Uterus (tissue), 4 donors: ENCODE data around the gene MAPKAPK2. TPM values are rescaled to one million over a fixed set of nuclear protein-coding genes. Genes with fewer than 3 reads are reported as not detected.

Experiments
- DNase-seq, 2 donors: peaks; one replicate each; pipeline ENCODE4 v3.0.0-alpha.2; 2019 to 2020
- H3K27ac ChIP-seq, 2 donors: fragments of 200-600 bp; sonication (generic); 1 replicate in 1 of 2; 2 replicates in 1 of 2; pipeline ENCODE4 v1.5.1; 2016 to 2018
- H3K27me3 ChIP-seq, 2 donors: fragments of 200-600 bp; sonication (generic); one replicate each; pipeline ENCODE4 v1.5.1; 2018 to 2019; ENCODE audit warnings: control low read depth in 1 of 2
- H3K36me3 ChIP-seq, 2 donors: fragments of 200-600 bp; sonication (generic); one replicate each; pipeline ENCODE4 v1.5.1; 2019; ENCODE audit warnings: control low read depth in 1 of 2
- H3K4me1 ChIP-seq, 2 donors: fragments of 200-600 bp; sonication (generic); one replicate each; pipeline ENCODE4 v1.5.1; 2018 to 2019; ENCODE audit warnings: control low read depth in 1 of 2
- H3K4me3 ChIP-seq, 2 donors: fragments of 200-600 bp; sonication (generic); 1 replicate in 1 of 2; 2 replicates in 1 of 2; pipeline ENCODE4 v1.5.1; 2018 to 2019; ENCODE audit warnings: mild to moderate bottlenecking in 1 of 2
- H3K9me3 ChIP-seq, 2 donors: fragments of 200-600 bp; sonication (generic); one replicate each; pipeline ENCODE4 v1.5.1; 2019; ENCODE audit warnings: control low read depth in 1 of 2
- CTCF ChIP-seq, 4 experiments: fragments of 200-600 bp in 2 of 4; fragments of 450-650 bp in 2 of 4; sonication (generic) in 2 of 4; IDR thresholded peaks; one replicate each; pipeline ENCODE4 v1.5.1; 2016 to 2019; ENCODE audit warnings: antibody characterized with exemption in 4 of 4, mild to moderate bottlenecking in 2 of 4, moderate library complexity in 1 of 4
- POLR2A ChIP-seq, 2 donors: fragments of 450-650 bp; IDR thresholded peaks; one replicate each; pipeline ENCODE4 v1.6.1; 2016; ENCODE audit warnings: antibody characterized with exemption in 2 of 2, mild to moderate bottlenecking in 1 of 2, moderate library complexity in 1 of 2
- intact Hi-C: fragments of 100-400 bp; cut with DNase I; formaldehyde crosslinking; loops from one replicate; pipeline ENCODE4 v1.15.1; 2023; ENCODE audit warnings: low total_unique reads
- total RNA-seq, 4 donors: library from RNA; depleted of rRNA in 3 of 4; stranded (reverse); fragments of >200 nt in 3 of 4; gene quantifications; one replicate each; pipeline versions ENCODE4 v1.1.0 to v1.2.4, GENCODE V29; 2014 to 2023
- donor health status: DM: yes; HTN: yes; CAD: no.

The MAPKAPK2 gene
- total RNA-seq, 4 donors from 2014 or later = 17.1 to 89.2 (median 27.4) TPM

GRCh38 chr1:206723805-206724472 is 39.2 kb downstream of the MAPKAPK2 start:
- peak overlapping the region; percentile 14 to 69 for H3K27ac ChIP-seq
- intact Hi-C loops = loop anchor here (10.0 kb wide), 1 partner anchor 99 kb away; no protein-coding TSS in a partner anchor
- H3K4me3 ChIP-seq = no peak overlapping the region

GRCh38 chr1:206725109-206725963 is 40.6 kb downstream of the MAPKAPK2 start:
- H3K4me3 ChIP-seq = no peak overlapping the region
- no peaks in the 10 kb centered on the region for H3K36me3 ChIP-seq
- intact Hi-C loops = loop anchor here (5.0 to 10.0 kb wide), 2 partner anchors 101 to 182 kb away; no protein-coding TSS in a partner anchor
- no peak for DNase-seq
- H3K9me3 ChIP-seq = no peaks in the 10 kb centered on the region
- no peak overlapping the region for H3K27ac ChIP-seq
- no peak for TF ChIP-seq POLR2A (IDR thresholded peaks at IDR 0.05)
- TF ChIP-seq CTCF (IDR thresholded peaks at IDR 0.05) = peak in 3 of 4 experiments; percentile 13 to 31 (median 16)
- H3K27me3 ChIP-seq = no peaks in the 10 kb centered on the region
- peaks cover 0 to 14% of the 10 kb centered on the region in 2 donors for H3K4me1 ChIP-seq

More at GRCh38 chr1:206723805-206724472, 39.2 kb downstream of the MAPKAPK2 start:
- peak in 1 of 4 experiments; percentile 23 for TF ChIP-seq CTCF (IDR thresholded peaks at IDR 0.05)
- no peak for TF ChIP-seq POLR2A (IDR thresholded peaks at IDR 0.05)
- peaks cover 0 to 14% of the 10 kb centered on the region in 2 donors for H3K4me1 ChIP-seq
- DNase-seq = peak; percentile 54 to 65
- no peaks in the 10 kb centered on the region for H3K36me3 ChIP-seq
- no peaks in the 10 kb centered on the region for H3K9me3 ChIP-seq
- H3K27me3 ChIP-seq = no peaks in the 10 kb centered on the region

GRCh38 chr1:206727981-206728696 is 43.4 kb downstream of the MAPKAPK2 start:
- no peak for DNase-seq
- H3K4me3 ChIP-seq = no peak overlapping the region
- no peaks in the 10 kb centered on the region for H3K9me3 ChIP-seq
- H3K4me1 ChIP-seq = peaks cover 0 to 14% of the 10 kb centered on the region in 2 donors
- intact Hi-C loops = loop anchor here (5.0 to 10.0 kb wide), 2 partner anchors 103 to 179 kb away; no protein-coding TSS in a partner anchor
- H3K36me3 ChIP-seq = no peaks in the 10 kb centered on the region
- H3K27me3 ChIP-seq = no peaks in the 10 kb centered on the region
- H3K27ac ChIP-seq = no peak overlapping the region
- TF ChIP-seq CTCF (IDR thresholded peaks at IDR 0.05) = no peak
- no peak for TF ChIP-seq POLR2A (IDR thresholded peaks at IDR 0.05)

GRCh38 chr1:206728697-206728987 is 43.9 kb downstream of the MAPKAPK2 start:
- TF ChIP-seq CTCF (IDR thresholded peaks at IDR 0.05) (no peak), POLR2A (IDR thresholded peaks at IDR 0.05) (no peak)
- intact Hi-C loops = loop anchor here (5.0 to 10.0 kb wide), 2 partner anchors 104 to 179 kb away; no protein-coding TSS in a partner anchor
- Histone ChIP-seq H3K36me3 (no peaks in the 10 kb centered on the region), H3K4me1 (peaks cover 0 to 12% of the 10 kb centered on the region in 2 donors), H3K27me3 (no peaks in the 10 kb centered on the region), H3K4me3 (no peak overlapping the region), H3K9me3 (no peaks in the 10 kb centered on the region), H3K27ac (no peak overlapping the region)
- DNase-seq = no peak
